Measurements from ENCODE around the gene CNTNAP5.

The CNTNAP5 gene

DNA sequence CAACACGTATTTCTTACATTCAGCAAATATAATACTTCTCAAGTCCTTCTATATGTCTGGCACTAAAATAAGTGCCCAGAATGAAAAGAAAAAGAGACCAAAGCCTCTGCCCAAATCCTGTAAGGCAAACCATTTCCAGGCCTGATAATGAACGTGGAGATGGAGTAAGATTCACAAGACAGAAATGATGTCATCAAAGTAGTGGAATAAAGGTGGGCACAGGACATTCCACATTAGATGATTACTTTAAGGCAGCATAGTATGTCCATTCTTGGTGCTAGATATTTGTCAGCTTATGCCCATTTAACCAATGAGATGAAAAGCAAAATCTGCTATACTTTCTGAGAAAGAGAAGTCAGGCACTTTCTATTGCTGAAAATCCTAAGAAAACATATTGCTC, 38.5 kb downstream of the CNTNAP5 start:
- no peak for DNase-seq

DNA sequence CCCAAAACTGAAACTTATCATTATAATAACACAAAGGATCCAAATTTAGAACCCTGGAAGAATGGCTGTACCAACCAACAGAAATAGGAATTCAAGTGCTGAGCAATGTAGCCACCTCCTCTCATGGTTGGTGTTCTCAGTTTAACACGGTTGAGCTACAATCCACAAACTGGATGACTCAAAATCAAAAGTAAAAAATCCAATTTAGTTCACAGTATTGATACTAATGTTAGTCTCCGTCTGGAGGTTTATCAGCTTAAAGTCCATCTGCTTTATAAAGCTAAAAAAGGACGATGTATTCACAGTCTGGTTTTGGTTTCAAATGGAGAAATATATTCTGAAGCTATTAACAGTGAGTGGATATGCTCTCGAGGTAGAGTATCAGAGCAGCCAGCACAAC, 40.5 kb downstream of the CNTNAP5 start:
- DNase-seq, result no peak

DNA sequence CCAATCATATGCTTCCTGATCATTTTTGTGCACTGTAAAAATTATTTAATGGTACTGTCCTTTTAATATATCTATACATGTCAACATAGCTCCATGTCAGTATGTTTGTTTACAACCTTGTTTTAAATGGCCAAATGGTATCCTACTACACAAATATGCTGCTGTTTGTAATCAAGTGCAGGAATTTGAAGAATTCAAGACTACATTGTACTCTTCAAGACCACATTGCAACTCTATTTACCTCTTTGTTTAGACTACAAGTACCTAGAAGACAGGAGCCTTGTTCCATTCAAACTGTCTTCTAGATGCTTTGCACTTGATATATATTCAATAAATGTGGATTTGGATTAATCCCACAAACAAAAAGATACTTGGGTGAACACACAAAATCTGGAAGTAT, 41.7 kb downstream of the CNTNAP5 start:
- DNase-seq, result no peak

DNA sequence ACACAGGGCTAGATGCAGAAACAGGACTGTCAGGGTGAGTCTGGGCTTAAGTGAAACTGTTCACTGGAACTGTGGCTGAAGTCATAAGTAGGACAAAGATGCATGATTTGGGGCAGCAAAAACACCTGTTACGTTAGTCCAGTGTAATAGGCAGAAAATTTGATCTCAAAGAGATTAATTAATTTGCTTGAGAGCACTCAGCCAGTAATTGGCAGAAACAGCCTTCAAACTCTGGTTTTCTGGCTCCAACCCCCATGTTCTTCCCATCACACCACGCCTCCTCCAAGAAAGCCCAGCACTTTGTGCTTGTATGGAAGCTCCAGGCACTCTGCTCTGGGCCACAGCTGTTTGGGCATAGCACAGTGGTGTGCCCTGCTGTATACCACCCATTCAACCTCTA, 54.0 kb downstream of the CNTNAP5 start:
- no peak for DNase-seq

DNA sequence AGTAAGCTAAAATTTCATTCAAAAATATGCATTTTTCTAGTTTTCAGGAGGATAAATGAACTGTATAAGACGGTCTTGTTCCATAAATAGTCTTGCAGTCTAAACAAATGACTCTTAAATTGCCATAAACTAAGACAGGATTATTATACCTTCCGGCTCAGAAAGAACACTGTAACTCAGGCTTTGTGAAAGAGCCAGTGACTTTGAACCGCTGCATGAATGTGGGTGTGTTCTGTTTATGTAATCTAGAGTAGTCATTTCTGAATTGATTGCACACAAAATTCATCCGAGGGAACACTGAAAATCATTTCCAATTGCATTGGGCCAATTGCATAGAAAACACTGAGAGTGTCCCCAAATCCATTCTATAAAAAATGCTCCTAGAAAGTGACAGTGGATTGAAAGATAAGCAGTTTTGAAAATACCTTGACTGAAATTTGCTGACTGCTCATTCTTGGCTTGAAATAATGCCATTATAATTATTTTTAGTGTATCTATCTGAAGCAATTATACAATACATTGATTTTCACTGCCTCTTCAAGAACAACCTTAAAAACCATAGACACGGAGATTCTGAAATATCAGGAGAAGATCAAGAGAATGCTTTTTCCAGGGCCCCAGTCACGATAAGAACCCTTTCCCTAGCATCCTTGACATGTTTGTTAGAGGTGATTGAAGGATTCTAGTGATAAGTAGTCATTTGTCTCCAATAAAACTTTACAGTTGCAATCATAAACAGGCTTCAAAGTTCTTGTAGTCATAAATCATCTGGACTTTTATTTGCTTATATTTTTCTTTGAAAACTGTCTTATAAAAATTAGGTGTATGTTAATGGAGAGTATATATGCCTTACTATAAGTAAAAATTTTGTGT, 55.4 kb downstream of the CNTNAP5 start:
- DNase-seq, result no peak

DNA sequence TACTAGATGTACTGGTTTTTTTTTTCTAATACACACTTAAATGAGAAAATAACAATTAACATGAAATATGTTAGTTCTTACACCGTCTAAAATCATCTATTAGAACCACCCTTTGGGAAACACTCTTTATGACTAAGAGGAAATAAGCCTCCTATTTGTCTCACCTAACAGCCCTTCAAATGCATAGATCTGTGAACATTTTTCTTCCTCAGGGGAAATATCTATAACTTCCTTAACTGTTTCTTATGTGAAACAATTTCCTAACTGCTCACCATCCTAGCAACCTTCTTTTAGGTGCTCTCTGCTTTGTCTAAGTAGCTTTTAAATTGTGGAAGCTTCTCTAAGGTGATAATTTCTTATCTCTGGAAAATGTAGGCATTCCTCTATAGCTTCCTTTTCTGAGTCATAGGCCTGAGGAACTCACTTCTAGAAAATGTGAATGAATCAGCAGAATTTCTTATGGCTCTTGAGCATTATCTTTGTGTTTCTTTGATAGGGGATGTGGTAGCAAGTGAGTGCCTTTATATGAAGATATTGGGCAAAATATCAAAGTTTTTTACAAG, 56.1 kb downstream of the CNTNAP5 start:
- no peak for DNase-seq

DNA sequence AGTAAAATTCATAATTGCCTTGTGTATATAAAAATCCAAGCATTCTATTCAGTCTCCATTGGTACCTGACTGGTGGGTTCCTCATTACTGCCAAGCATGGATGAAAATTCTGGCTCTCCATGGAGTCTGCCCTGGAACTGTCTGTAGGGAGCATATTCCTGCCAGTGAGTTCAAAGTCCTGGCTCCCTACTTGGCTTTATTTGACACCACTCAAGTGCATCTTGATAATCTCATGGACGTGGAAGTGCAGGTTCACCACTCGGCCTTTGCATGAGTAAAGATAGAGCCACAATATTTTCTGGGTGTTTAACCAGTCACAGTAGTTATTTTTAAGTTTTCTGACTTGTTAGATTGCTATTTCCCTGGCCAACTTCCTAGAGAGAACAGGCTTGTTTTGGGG, 63.5 kb downstream of the CNTNAP5 start:
- no peak for DNase-seq

DNA sequence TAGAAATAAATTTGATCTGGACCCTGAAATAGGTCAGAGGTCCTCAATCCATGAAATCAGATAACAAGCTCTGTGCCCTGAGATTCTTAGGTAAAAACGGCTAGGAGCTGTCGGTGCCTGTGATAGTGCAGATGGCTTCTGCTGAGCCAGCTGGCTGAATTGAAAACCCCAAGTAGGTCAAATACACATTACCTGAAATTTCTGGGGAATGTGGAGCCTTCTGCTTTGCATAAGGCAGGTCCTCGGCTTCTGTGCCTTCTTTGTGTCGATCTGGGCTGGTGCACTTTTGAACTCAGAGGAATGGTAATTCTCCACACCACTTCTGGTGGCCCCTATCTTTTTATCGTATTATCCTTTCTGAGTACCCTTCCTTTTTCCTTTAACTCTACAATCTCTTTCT, 66.6 kb downstream of the CNTNAP5 start:
- no peak for DNase-seq

DNA sequence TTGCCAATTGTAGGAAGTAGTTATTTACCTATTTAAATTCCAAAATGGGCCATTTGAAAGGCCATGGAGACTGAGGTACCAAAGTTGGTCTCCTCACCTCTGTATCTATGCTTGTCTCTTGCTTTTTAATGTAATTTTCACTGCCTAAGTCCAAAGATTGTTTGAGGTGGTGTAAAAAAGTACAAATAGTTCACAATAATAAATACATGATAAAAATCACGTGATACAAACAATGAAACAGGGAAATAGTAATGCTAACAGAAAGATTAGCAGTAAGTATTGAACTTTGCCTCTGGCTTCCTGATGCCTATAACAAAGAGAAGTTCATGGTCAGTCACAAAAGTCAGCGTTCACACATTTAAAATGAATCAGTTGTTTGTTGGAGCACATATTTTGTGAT, 67.6 kb downstream of the CNTNAP5 start:
- no peak for DNase-seq

DNA sequence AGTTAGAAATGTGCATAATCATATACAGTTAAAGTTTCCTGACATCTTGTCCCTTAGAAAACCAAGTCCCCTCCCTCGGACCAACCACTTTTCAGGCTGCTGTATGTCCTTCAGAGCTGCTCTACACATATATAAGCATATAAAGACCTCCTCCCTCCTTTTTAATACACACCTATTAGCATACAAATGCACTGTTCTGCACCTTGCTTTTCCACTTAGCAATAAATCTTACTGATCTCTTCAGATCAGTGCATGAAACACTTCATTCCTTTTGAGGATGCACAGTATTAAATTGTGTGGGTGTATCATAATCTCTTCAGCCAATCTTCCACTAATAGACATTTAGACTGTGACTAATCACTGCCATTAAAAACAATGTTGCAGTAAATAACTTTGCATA, 79.8 kb downstream of the CNTNAP5 start:
- no peak for DNase-seq

DNA sequence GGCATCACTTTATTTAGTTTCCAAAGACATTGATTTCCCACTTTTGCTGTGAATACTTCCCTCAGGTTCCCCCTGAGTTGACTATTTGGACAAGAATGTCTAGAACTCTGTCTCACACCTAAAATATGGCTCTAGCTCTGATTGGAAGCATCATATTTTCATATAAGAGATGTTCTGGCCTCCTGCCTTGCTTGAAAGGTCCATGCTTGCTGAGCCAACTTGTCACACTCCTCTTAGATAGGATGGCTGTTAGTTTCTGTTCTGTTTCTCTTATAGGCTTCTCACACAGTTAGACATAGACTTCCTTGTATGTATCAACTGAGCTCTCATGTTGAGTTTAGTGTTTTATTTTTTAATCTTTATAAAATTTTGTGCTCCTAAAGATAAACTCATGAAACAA, 87.1 kb downstream of the CNTNAP5 start:
- no peak for DNase-seq

DNA sequence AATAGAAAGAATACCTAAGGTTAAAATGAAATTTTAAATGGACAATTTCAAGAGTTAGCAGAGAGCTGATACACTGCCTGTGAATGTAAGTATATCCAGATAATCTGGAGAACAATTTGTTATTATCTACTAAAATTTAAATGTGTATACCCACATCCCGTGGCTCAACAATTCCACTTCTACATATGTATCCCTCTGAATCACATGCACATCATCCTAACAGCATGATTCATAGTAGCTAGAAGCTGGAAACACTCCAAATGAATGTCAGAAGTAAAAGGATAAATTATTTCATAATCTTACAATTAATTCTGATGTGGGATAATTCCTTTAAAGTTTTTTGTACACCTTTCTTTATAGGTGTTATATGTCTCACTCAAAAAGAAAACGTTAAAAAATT, 87.9 kb downstream of the CNTNAP5 start:
- no peak for DNase-seq

DNA sequence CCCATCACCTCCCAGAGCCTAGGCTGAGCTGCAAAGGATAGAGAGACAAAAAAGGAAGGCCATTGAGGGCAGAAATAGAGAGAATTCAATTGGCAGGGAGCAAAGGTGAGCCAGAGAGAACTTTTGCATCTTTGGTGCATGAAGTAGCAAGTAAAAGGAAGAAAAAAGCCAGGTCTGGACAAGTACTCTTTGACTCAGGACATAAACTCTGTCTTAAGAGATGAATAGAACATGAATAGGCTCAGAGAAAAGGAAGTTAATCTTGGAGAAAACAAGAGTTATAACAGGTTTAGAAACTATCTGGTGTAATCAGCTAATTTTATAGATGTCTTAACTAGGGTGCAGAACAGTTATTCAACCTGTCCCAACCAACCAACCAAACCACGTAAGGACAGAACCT, 95.2 kb downstream of the CNTNAP5 start:
- DNase-seq, result no peak

DNA sequence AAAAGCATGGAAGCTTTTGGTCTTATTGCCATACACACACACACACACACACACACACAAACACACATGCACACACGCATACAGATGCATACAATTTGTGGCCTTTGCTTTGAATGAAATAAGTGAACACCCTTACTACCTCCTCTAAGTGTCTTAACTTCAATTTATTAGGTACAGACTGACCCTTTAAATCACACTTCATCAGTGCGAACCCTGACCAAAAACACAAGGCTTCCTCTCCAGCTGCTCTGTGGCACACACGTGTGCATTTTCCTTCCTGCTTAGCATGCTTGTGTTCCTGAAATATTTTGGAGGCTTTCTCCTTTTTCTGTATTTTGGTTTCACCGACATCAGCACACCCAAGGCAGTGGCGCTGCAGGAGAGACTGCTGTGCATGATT, 96.0 kb downstream of the CNTNAP5 start:
- DNase-seq, result no peak

DNA sequence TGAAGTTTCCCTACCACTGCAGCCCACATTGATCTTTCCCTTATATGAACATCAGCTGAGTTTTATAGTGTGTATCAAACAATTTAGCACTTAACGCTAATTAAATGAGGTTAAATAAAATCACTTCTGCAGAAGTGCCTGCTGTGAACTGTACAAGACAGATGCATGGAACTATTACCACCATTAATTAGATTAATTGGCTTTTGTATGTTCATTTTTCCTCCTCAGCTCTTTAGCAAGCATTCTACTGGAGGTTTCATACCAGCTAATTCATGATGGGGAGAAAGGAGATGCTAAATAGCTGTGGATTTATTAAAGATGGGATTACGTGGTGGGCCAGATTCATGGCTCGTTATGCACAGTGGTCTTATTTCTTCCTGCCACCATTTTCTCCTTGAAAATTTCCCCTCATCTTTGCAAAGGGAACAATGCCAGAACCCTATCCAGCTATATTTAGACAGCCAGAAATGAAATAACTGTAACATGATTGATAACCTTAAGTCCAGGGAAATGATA, 96.7 kb downstream of the CNTNAP5 start:
- no peak for DNase-seq

DNA sequence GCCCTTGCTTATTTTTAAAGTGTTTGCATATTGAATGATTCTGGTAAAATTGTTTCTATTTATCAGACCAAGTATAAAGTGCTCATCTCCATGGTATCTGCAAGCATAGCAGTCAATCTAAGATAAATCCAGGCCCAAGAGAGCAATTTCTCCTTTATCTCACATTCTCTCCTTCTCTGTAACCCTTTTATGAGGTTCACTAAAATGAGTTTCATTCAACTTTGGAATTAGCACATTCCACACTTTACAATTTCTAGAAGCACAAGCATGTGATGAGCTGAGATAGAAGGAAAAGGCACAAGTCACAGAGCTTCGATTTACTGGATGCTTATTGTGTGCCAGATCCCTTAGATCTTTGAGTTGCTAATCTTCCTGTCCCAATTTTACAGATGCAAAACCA, 97.3 kb downstream of the CNTNAP5 start:
- no peak for DNase-seq

DNA sequence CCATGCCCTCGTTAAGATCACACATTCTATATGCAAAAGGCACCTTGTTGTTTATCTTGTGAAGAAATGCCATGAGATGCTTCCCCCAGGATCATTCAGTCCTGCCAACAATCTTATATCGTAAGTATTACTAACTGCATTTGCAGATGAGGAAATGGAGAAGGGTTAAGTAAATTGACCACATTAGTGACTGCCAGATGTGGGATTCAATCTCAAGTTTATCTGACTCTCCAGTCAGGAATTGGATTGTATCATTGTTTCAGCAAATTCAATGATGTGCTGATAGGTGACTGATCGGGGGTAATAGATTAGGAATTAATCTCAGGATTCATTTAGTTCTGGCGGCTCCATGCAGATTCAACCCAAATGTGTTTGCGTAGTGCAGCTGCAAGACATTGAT, 106.2 kb downstream of the CNTNAP5 start:
- DNase-seq, result no peak

DNA sequence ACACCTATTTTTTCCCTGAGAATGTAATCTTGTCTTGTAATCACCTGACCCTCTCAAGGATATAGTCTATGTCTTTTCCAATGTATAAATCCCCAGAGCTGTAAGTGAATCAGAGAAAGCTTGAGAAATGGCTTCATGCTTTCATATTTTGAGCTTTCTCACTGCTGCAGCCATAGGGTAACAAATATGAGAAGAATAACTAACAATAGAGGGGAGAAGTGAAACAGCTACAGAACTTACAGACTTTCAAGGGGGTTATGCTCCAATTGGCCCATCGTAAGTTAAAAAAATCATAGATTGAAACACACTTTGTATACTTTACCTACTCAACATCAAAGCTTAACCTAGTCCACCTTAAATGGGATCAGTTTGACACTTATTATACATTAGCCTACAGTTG, 111.0 kb downstream of the CNTNAP5 start:
- DNase-seq, result no peak

DNA sequence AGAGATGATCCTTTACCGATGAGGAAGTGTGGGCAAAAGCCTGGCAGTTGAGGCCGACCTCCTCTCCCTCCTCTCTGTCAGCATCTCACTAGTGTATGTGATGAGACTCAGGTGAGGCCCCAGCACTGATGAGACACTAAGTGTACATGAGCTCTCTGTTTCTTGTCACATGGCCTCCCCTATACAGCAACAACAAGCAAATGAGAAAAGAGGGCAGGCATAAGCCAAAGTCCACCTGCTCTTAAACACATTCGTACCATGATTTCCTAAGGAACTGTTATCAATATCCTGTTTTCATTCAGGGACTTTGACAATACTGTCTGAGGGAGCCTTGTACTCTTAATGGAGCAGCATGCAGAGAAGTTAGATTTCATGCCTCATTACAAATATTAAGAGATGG, 113.0 kb downstream of the CNTNAP5 start:
- no peak for DNase-seq

DNA sequence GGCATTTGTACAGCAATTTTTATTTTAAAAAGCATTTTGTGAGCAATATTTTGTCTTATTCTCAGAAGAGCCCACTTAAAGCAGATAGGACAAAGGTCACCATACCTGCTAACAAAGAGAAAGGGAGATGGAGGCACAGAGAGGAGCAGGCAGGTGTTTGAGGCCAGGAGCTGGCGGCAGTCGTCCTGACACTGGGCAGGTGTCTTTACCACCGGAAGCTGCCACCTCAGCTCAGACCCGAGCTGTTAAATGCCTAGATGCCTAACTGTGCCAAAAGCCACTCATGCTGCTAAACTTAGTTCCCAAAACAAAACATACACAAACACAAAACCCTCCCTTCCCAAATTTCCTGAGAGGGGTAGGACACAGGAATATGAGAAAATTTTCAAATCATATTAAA, 120.9 kb downstream of the CNTNAP5 start:
- no peak for DNase-seq

DNA sequence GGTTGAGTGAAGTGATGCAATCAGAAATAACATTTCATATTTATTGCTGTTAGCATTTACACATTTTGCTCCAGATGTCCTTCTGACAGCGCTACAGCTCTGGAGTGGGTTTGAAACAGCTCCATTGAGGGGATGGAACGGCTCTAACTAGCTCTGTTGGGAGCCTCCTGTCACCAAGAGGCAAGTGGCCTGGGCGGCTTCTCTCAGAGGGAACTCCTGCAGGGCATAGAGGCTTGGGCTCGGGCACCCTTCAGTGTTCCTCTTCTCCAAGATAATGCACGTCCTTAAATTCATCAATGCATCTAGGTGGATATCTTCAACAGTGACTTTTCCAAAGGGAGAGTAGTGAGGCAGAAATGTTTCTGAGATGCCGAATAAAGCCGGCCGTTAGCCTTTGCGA, 122.5 kb downstream of the CNTNAP5 start:
- DNase-seq, result no peak

DNA sequence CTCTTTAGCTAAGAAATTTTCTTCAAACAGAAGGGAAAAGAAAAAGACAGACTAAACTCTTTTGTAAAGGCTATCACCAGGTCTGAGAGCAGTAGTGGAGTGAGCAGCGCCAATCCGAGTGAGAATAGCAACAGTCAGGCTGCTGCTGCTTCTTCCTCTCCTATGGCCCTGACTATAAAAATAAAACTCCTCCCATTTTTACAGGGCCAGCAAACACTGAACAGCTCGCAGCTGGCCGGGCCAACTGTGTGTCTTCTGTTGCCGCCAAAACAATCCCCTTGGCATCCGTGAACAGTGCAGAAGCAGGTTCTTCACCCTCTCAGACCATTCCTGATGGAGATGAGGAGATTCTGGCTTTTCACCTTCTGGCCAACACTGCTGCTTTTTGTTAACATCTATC, 124.5 kb downstream of the CNTNAP5 start:
- no peak for DNase-seq

DNA sequence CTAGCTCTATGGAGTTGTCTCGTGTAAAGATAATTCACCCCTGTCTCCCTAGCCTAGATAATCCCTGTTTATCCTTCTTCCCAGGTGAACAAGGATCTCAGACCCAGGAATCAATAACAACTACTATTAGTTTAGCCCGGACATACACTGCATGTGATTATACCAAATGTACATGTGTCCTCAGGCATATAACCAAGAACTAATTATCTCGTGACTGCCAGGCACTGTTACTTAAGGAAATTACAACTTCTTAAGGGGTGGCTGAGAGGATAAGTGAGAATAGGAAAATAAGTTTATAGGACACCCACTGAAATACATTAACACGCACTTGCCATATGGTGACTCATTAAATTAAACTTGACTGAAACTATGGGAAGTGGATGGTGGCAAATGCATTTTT, 126.6 kb downstream of the CNTNAP5 start:
- DNase-seq, result no peak

DNA sequence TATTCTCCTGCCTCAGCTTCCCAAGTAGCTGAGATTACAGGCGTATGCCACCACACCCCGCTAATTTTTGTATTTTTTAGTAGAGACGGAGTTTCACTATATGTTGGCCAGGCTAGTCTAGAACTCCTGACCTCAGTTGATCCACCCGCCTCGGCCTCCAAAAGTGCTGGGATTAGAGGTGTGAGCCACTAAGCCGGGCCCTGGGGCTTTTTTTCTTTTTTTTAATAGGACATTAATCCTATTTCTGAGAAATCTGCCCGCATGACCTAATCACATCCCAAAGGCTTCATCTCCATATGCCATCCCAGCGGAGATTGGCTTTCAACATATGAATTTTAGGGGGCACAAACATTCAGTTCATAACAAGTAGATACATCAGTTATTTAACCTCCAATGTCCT, 128.6 kb downstream of the CNTNAP5 start:
- DNase-seq, result no peak
